Measurements from ENCODE around the gene DGKG.

GRCh38 chr3:186212611-186213010 is 149.4 kb downstream of the DGKG start:
- TF ChIP-seq, protein P1, sequence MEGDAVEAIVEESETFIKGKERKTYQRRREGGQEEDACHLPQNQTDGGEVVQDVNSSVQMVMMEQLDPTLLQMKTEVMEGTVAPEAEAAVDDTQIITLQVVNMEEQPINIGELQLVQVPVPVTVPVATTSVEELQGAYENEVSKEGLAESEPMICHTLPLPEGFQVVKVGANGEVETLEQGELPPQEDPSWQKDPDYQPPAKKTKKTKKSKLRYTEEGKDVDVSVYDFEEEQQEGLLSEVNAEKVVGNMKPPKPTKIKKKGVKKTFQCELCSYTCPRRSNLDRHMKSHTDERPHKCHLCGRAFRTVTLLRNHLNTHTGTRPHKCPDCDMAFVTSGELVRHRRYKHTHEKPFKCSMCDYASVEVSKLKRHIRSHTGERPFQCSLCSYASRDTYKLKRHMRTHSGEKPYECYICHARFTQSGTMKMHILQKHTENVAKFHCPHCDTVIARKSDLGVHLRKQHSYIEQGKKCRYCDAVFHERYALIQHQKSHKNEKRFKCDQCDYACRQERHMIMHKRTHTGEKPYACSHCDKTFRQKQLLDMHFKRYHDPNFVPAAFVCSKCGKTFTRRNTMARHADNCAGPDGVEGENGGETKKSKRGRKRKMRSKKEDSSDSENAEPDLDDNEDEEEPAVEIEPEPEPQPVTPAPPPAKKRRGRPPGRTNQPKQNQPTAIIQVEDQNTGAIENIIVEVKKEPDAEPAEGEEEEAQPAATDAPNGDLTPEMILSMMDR (IDR thresholded peaks at IDR 0.05; ENCODE audit: insufficient read depth, low read length): no peak
- TF ChIP-seq SPI1 (IDR thresholded peaks at IDR 0.05; ENCODE audit: borderline replicate concordance, low read depth) (no peak), POLR2AphosphoS5 (IDR thresholded peaks at IDR 0.05; ENCODE audit: low read depth) (no peak)

Data from HL-60 (cell line).